GM12891 (cell line): ENCODE results near the gene PTPRD.

Experiments
- PAX5 ChIP-seq: IDR thresholded peaks from 2 replicates; pipeline ENCODE4 v1.6.1; 2011; ENCODE audit warnings: low read length, moderate library complexity, mild to moderate bottlenecking; ENCODE audit not compliant: insufficient read depth, severe bottlenecking
- POLR2A ChIP-seq: IDR thresholded peaks from 2 replicates; pipeline ENCODE4 v1.6.1; 2011; ENCODE audit warnings: low read depth, low read length, control low read depth

GRCh38 chr9:8508671-8509290 lies 2104.0 kb downstream of the PTPRD start:
- TF ChIP-seq POLR2A (no peak), PAX5 (no peak)
